Neural progenitor cell (in vitro differentiated cells): ENCODE measurements around the gene HSD11B1. TPM values are rescaled to one million over a fixed set of nuclear protein-coding genes. Genes with fewer than 3 reads are reported as not detected.

Experiments used
- DNase-seq: peaks from one replicate; pipeline ENCODE4 v3.0.0-alpha.2; 2016; ENCODE audit warnings: low spot score
- H2AFZ ChIP-seq: fragments of 200-600 bp; sonication (generic); replicated peaks from 2 replicates; pipeline ENCODE4 v1.6.1; 2016; ENCODE audit warnings: antibody characterized with exemption
- H3F3A ChIP-seq: fragments of 200-600 bp; sonication (generic); 2 replicates; pipeline ENCODE4 v1.6.1; 2016; ENCODE audit warnings: antibody characterized with exemption, low read depth
- H3K27ac ChIP-seq: fragments of 200-600 bp; sonication (generic); 2 replicates; pipeline ENCODE4 v1.5.1; 2016; ENCODE audit warnings: mild to moderate bottlenecking
- H3K27me3 ChIP-seq: fragments of 200-600 bp; sonication (generic); 2 replicates; pipeline ENCODE4 v1.6.1; 2016; ENCODE audit warnings: mild to moderate bottlenecking, moderate library complexity
- H3K36me3 ChIP-seq: fragments of 200-600 bp; sonication (generic); 2 replicates; pipeline ENCODE4 v1.5.1; 2016
- H3K4me1 ChIP-seq: fragments of 200-600 bp; sonication (generic); 2 replicates; pipeline ENCODE4 v1.6.1; 2016; ENCODE audit warnings: mixed run types
- H3K4me2 ChIP-seq: fragments of 200-600 bp; sonication (generic); 2 replicates; pipeline ENCODE4 v1.6.1; 2016
- H3K4me3 ChIP-seq: fragments of 200-600 bp; sonication (generic); 2 replicates; pipeline ENCODE4 v1.5.1; 2016
- H3K79me2 ChIP-seq: fragments of 200-600 bp; sonication (generic); 2 replicates; pipeline ENCODE4 v1.6.1; 2016; ENCODE audit warnings: low read depth
- H3K9ac ChIP-seq: fragments of 200-600 bp; sonication (generic); 2 replicates; pipeline ENCODE4 v1.6.1; 2016
- H3K9me3 ChIP-seq: fragments of 200-600 bp; sonication (generic); 2 replicates; pipeline ENCODE4 v1.5.1; 2016; ENCODE audit warnings: low read depth
- H4K20me1 ChIP-seq: fragments of 200-600 bp; sonication (generic); 2 replicates; pipeline ENCODE4 v1.6.1; 2016; ENCODE audit warnings: low read depth
- H3K27ac Mint-ChIP-seq: 3 replicates; pipeline ENCODE4 v1.8.0; 2021; ENCODE audit warnings: mixed read lengths
- H3K27me3 Mint-ChIP-seq: 2 replicates; pipeline ENCODE4 v1.8.0; 2022; ENCODE audit warnings: low read depth, mild to moderate bottlenecking, inconsistent platforms, moderate library complexity, mixed read lengths; ENCODE audit not compliant: insufficient read depth
- H3K36me3 Mint-ChIP-seq: 3 replicates; pipeline ENCODE4 v1.8.0; 2021; ENCODE audit warnings: mixed read lengths
- H3K4me1 Mint-ChIP-seq: 3 replicates; pipeline ENCODE4 v1.8.0; 2021; ENCODE audit warnings: mixed read lengths
- H3K4me3 Mint-ChIP-seq: 3 replicates; pipeline ENCODE4 v1.8.0; 2021; ENCODE audit warnings: mild to moderate bottlenecking, moderate library complexity, mixed read lengths
- H3K9me3 Mint-ChIP-seq: 3 replicates; pipeline ENCODE4 v1.8.0; 2020; ENCODE audit warnings: mixed read lengths
- CTCF ChIP-seq: fragments of 200-600 bp; sonication (generic); IDR thresholded peaks from 2 replicates; pipeline ENCODE4 v1.5.1; 2017; ENCODE audit warnings: antibody characterized with exemption, mild to moderate bottlenecking
- EZH2 ChIP-seq: fragments of 200-600 bp; sonication (generic); IDR thresholded peaks from 2 replicates; pipeline ENCODE4 v1.6.1; 2017; ENCODE audit warnings: antibody characterized with exemption, mild to moderate bottlenecking, moderate library complexity
- EZH2phosphoT487 ChIP-seq: fragments of 200-600 bp; sonication (generic); IDR thresholded peaks from 2 replicates; pipeline ENCODE4 v1.6.1; 2017; ENCODE audit warnings: antibody characterized with exemption
- total RNA-seq: library from RNA; depleted of rRNA; stranded (reverse); fragments of >200 nt; gene quantifications from 2 replicates; pipeline ENCODE4 v1.2.3, GENCODE V29; 2015; ENCODE audit warnings: low replicate concordance

The HSD11B1 gene
- total RNA-seq, 1 donor from 2014 or later, result not detected

GRCh38 chr1:209742409-209743144 is 37.9 kb downstream of the HSD11B1 start:
- Histone ChIP-seq H3K4me3 (no peak overlapping the region), H2AFZ (no peak overlapping the region), H3K79me2 (no peaks in the 10 kb centered on the region), H3K9me3 (no peaks in the 10 kb centered on the region), H3K36me3 (no peaks in the 10 kb centered on the region), H3K27me3 (peaks cover 23% of the 10 kb centered on the region), H3K4me2 (no peak overlapping the region), H4K20me1 (no peaks in the 10 kb centered on the region), H3F3A (no peaks in the 10 kb centered on the region), H3K9ac (no peak overlapping the region), H3K4me1 (no peaks in the 10 kb centered on the region), H3K27ac (no peak overlapping the region)
- peaks cover 9% of the 10 kb centered on the region for H3K4me1 Mint-ChIP-seq
- H3K27ac Mint-ChIP-seq, result no peak overlapping the region
- no peak for TF ChIP-seq CTCF
- TF ChIP-seq EZH2phosphoT487, result no peak
- TF ChIP-seq EZH2, result no peak
- peaks cover 3% of the 10 kb centered on the region for H3K27me3 Mint-ChIP-seq
- no peak overlapping the region for H3K4me3 Mint-ChIP-seq
- no peaks in the 10 kb centered on the region for H3K9me3 Mint-ChIP-seq
- no peak for DNase-seq
- H3K36me3 Mint-ChIP-seq, result no peaks in the 10 kb centered on the region

- DNase-seq, result no peak
- no peaks in the 10 kb centered on the region for H3K27me3 Mint-ChIP-seq
- H3K9me3 ChIP-seq, result no peaks in the 10 kb centered on the region
- H4K20me1 ChIP-seq, result no peaks in the 10 kb centered on the region
- peaks cover 2% of the 10 kb centered on the region for H3F3A ChIP-seq
- no peak overlapping the region for H2AFZ ChIP-seq
- no peak overlapping the region for H3K4me3 ChIP-seq
- H3K79me2 ChIP-seq, result no peaks in the 10 kb centered on the region
- no peak overlapping the region for H3K9ac ChIP-seq
- TF ChIP-seq EZH2 (no peak), CTCF (no peak), EZH2phosphoT487 (no peak)
- H3K27ac Mint-ChIP-seq, result no peak overlapping the region
- H3K4me1 ChIP-seq, result no peaks in the 10 kb centered on the region
- H3K27me3 ChIP-seq, result peaks cover 24% of the 10 kb centered on the region
- no peaks in the 10 kb centered on the region for H3K36me3 Mint-ChIP-seq
- H3K9me3 Mint-ChIP-seq, result no peaks in the 10 kb centered on the region
- no peak overlapping the region for H3K4me2 ChIP-seq
- H3K27ac ChIP-seq, result no peak overlapping the region
- H3K36me3 ChIP-seq, result no peaks in the 10 kb centered on the region
- no peak overlapping the region for H3K4me3 Mint-ChIP-seq
- H3K4me1 Mint-ChIP-seq, result peaks cover 9% of the 10 kb centered on the region
These were observed 38.5 kb downstream of the HSD11B1 start for GRCh38 chr1:209743145-209743482.

GRCh38 chr1:209746451-209747165 is 42.0 kb downstream of the HSD11B1 start:
- H2AFZ ChIP-seq, result no peak overlapping the region
- Mint-ChIP-seq H3K4me3 (no peak overlapping the region), H3K27me3 (no peaks in the 10 kb centered on the region), H3K9me3 (no peaks in the 10 kb centered on the region), H3K36me3 (no peaks in the 10 kb centered on the region), H3K4me1 (peaks cover 12% of the 10 kb centered on the region), H3K27ac (no peak overlapping the region)
- H3K27ac ChIP-seq, result no peak overlapping the region
- H3F3A ChIP-seq, result peaks cover 6% of the 10 kb centered on the region
- TF ChIP-seq CTCF, result no peak
- TF ChIP-seq EZH2phosphoT487, result no peak
- no peak for TF ChIP-seq EZH2
- H3K36me3 ChIP-seq, result no peaks in the 10 kb centered on the region
- no peaks in the 10 kb centered on the region for H3K79me2 ChIP-seq
- no peak for DNase-seq
- H3K4me3 ChIP-seq, result no peak overlapping the region
- no peaks in the 10 kb centered on the region for H3K4me1 ChIP-seq
- H3K9ac ChIP-seq, result no peak overlapping the region
- no peak overlapping the region for H3K4me2 ChIP-seq
- H3K27me3 ChIP-seq, result peaks cover 32% of the 10 kb centered on the region
- no peaks in the 10 kb centered on the region for H4K20me1 ChIP-seq
- H3K9me3 ChIP-seq, result no peaks in the 10 kb centered on the region
